Measurements from ENCODE around the gene DLX5. TPM values are rescaled to one million over a fixed set of nuclear protein-coding genes. Genes with fewer than 3 reads are reported as not detected.

The DLX5 gene
- total RNA-seq, 4 donors from 2014 or later = 0.66 TPM; not detected in 3

DNA sequence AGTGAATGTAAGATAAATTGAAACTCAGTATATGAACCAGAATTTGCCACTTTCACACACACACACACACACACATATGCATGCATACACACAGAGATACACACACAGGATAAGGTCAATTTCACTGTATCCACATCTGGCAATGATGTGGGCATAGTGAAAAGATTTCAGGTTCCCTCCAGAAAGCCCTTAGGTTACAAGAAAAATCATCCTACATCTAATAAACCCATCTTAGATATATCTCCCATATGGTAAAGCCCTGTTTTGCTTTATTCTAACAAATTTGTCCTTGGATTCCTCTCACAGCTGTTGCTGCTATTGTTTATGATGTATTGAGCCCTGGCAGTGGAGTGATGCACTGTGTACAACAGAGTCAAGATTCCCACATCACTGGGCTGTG is 47.2 kb downstream of the DLX5 start:
- TF ChIP-seq, protein P1, sequence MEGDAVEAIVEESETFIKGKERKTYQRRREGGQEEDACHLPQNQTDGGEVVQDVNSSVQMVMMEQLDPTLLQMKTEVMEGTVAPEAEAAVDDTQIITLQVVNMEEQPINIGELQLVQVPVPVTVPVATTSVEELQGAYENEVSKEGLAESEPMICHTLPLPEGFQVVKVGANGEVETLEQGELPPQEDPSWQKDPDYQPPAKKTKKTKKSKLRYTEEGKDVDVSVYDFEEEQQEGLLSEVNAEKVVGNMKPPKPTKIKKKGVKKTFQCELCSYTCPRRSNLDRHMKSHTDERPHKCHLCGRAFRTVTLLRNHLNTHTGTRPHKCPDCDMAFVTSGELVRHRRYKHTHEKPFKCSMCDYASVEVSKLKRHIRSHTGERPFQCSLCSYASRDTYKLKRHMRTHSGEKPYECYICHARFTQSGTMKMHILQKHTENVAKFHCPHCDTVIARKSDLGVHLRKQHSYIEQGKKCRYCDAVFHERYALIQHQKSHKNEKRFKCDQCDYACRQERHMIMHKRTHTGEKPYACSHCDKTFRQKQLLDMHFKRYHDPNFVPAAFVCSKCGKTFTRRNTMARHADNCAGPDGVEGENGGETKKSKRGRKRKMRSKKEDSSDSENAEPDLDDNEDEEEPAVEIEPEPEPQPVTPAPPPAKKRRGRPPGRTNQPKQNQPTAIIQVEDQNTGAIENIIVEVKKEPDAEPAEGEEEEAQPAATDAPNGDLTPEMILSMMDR (IDR thresholded peaks at IDR 0.05; ENCODE audit: low read depth) = no peak

GRCh38 chr7:96976106-96976505 is 48.5 kb downstream of the DLX5 start:
- TF ChIP-seq, protein P1 (IDR thresholded peaks at IDR 0.05; ENCODE audit: low read depth) = no peak

DNA sequence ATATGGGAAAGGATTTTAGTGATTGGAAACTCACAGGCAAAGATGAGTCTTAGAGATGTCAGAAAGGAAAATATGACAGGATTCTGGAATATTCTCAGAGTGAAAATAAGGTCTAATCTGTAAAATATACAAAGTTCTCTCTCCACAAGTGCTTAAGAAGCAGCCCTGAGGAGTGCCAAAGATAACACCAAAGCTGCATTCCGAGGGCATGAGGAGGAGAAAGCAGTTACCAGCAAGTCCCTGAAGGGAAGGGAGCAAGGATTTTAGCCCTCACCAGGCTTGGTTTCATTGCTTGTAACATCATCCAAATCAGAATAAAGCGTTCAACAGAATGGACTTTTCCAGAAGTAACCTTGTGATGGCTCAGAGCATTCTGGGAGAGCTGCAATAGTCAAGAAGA is 50.6 kb downstream of the DLX5 start:
- TF ChIP-seq, protein P1 (IDR thresholded peaks at IDR 0.05; ENCODE audit: low read depth) = no peak

DNA sequence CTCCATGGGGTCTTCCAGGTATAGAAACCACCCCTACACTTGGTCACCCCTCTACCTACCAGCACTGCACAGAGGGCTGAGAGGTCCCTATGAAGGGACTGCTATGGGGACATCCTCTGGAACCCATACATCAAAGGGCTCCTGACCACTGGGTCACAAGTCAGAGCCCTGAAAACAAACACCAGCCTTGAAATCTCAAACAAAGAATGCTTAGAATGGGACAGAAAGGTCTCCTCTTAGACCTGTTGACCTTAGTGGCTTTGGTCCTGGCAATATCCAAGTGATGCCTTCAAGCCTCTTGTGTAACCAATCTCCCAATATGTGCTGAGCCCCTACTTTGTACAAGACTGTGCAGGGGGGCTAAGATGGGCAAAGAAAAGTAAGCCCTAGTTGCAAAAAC is 53.9 kb downstream of the DLX5 start:
- TF ChIP-seq, protein P1 (IDR thresholded peaks at IDR 0.05; ENCODE audit: low read depth) = no peak

Small RNA genes within 50 kb of the gene (small RNA-seq; reads per million reads assigned to genes)
- not detected for gene RF01778

Other genes starting within 250 kb of the DLX5 start
- gene DLX6, start 19.3 kb downstream of the DLX5 start, total RNA-seq = not detected
- gene SDHAF3, start 92.9 kb upstream of the DLX5 start, total RNA-seq = 1 to 10 TPM; 5.7 to 8.2 (median 6.9) TPM

Measured in subcutaneous adipose tissue (tissue), 4 donors.